Measurements from ENCODE around the gene KLF18.
"Not testable (repeated sequence)": the region's sequence is repeated elsewhere in the genome, so short reads cannot be mapped to it uniquely, and the experiment has no call there.

The KLF18 gene

GRCh38 chr1:44120398-44120949 is 21.0 kb downstream of the KLF18 start:
- Histone ChIP-seq H3K36me3 (ENCODE audit: control insufficient read depth in 1 of 2, insufficient read depth in 2 of 2, low read depth in 1 of 2, low read length in 2 of 2) (no peaks in the 10 kb centered on the region), H3K27ac (ENCODE audit: low read length, poor library complexity, severe bottlenecking) (no peak overlapping the region), H3K9me3 (ENCODE audit: control insufficient read depth, low read length) (no peaks in the 10 kb centered on the region), H3K4ac (ENCODE audit: low read depth in 1 of 2, low read length in 2 of 2) (no peak overlapping the region), H2BK12ac (ENCODE audit: low read length in 2 of 2) (no peak overlapping the region), H3K4me3 (ENCODE audit: insufficient read depth in 1 of 2, low read depth in 1 of 2, low read length in 2 of 2) (no peak overlapping the region), H3K18ac (ENCODE audit: low read depth in 1 of 2, low read length in 2 of 2) (no peak overlapping the region), H3K9ac (ENCODE audit: low read length) (no peak overlapping the region), H4K8ac (ENCODE audit: low read length) (no peak overlapping the region), H3K79me1 (replicated peaks; ENCODE audit: low read length, poor library complexity, severe bottlenecking) (no peaks in the 10 kb centered on the region), H2BK120ac (ENCODE audit: low read depth, low read length) (no peak overlapping the region), H3K27me3 (ENCODE audit: control insufficient read depth in 1 of 2, insufficient read depth in 1 of 2, low read length in 2 of 2) (peaks cover 3 to 8% of the 10 kb centered on the region in 2 experiments), H3K4me1 (ENCODE audit: control insufficient read depth, insufficient read depth, low read depth, low read length) (no peaks in the 10 kb centered on the region), H3K4me2 (ENCODE audit: low read length, poor library complexity, severe bottlenecking) (no peak overlapping the region), H2BK5ac (ENCODE audit: low read depth, low read length, poor library complexity, severe bottlenecking) (no peak overlapping the region), H2AK5ac (ENCODE audit: low read length, severe bottlenecking) (no peak overlapping the region), H4K91ac (ENCODE audit: low read length) (no peak overlapping the region), H2AFZ (ENCODE audit: low read depth, low read length) (no peak overlapping the region), H2BK15ac (ENCODE audit: low read depth, poor library complexity, severe bottlenecking) (no peak overlapping the region), H3K23ac (ENCODE audit: low read length in 2 of 2) (no peak overlapping the region), H3K14ac (ENCODE audit: low read length in 2 of 2) (no peak overlapping the region)
- 75% methylated on average over 3 of the region's 5 CpGs for WGBS
- no peak for DNase-seq

- H3K27ac ChIP-seq (ENCODE audit: low read length, poor library complexity, severe bottlenecking): no peak overlapping the region
- no peaks in the 10 kb centered on the region for H3K36me3 ChIP-seq (ENCODE audit: control insufficient read depth in 1 of 2, insufficient read depth in 2 of 2, low read depth in 1 of 2, low read length in 2 of 2)
- no peak overlapping the region for H3K23ac ChIP-seq (ENCODE audit: low read length in 2 of 2)
- no peak overlapping the region for H2BK12ac ChIP-seq (ENCODE audit: low read length in 2 of 2)
- peaks cover 3 to 8% of the 10 kb centered on the region in 2 experiments for H3K27me3 ChIP-seq (ENCODE audit: control insufficient read depth in 1 of 2, insufficient read depth in 1 of 2, low read length in 2 of 2)
- H3K9me3 ChIP-seq (ENCODE audit: control insufficient read depth, low read length): no peaks in the 10 kb centered on the region
- no peak overlapping the region for H4K91ac ChIP-seq (ENCODE audit: low read length)
- H2BK15ac ChIP-seq (ENCODE audit: low read depth, poor library complexity, severe bottlenecking): no peak overlapping the region
- H4K8ac ChIP-seq (ENCODE audit: low read length): no peak overlapping the region
- no peak overlapping the region for H3K14ac ChIP-seq (ENCODE audit: low read length in 2 of 2)
- no peak overlapping the region for H3K18ac ChIP-seq (ENCODE audit: low read depth in 1 of 2, low read length in 2 of 2)
- H3K4me1 ChIP-seq (ENCODE audit: control insufficient read depth, insufficient read depth, low read depth, low read length): no peaks in the 10 kb centered on the region
- no peak overlapping the region for H3K4me2 ChIP-seq (ENCODE audit: low read length, poor library complexity, severe bottlenecking)
- no peak overlapping the region for H3K4me3 ChIP-seq (ENCODE audit: insufficient read depth in 1 of 2, low read depth in 1 of 2, low read length in 2 of 2)
- no peak overlapping the region for H2BK5ac ChIP-seq (ENCODE audit: low read depth, low read length, poor library complexity, severe bottlenecking)
- WGBS: 76% methylated on average over 6 of the region's 6 CpGs
- no peak overlapping the region for H3K9ac ChIP-seq (ENCODE audit: low read length)
- H3K4ac ChIP-seq (ENCODE audit: low read depth in 1 of 2, low read length in 2 of 2): no peak overlapping the region
- no peak for DNase-seq
- no peak overlapping the region for H2AK5ac ChIP-seq (ENCODE audit: low read length, severe bottlenecking)
- H2AFZ ChIP-seq (ENCODE audit: low read depth, low read length): no peak overlapping the region
- H2BK120ac ChIP-seq (ENCODE audit: low read depth, low read length): no peak overlapping the region
- H3K79me1 ChIP-seq (replicated peaks; ENCODE audit: low read length, poor library complexity, severe bottlenecking): no peaks in the 10 kb centered on the region
These were observed 21.9 kb downstream of the KLF18 start for GRCh38 chr1:44119525-44119924.

- 95% methylated on average over 23 of the region's 25 CpGs for WGBS
- Histone ChIP-seq H3K4me2 (ENCODE audit: low read length, poor library complexity, severe bottlenecking) (no peak within 1 kb of the TSS), H2BK12ac (ENCODE audit: low read length in 2 of 2) (no peak within 1 kb of the TSS), H2BK15ac (ENCODE audit: low read depth, poor library complexity, severe bottlenecking) (no peak within 1 kb of the TSS), H4K91ac (ENCODE audit: low read length) (no peak within 1 kb of the TSS), H2BK120ac (ENCODE audit: low read depth, low read length) (no peak within 1 kb of the TSS), H3K4ac (ENCODE audit: low read depth in 1 of 2, low read length in 2 of 2) (no peak within 1 kb of the TSS), H3K18ac (ENCODE audit: low read depth in 1 of 2, low read length in 2 of 2) (no peak within 1 kb of the TSS), H2BK5ac (ENCODE audit: low read depth, low read length, poor library complexity, severe bottlenecking) (no peak within 1 kb of the TSS), H2AFZ (ENCODE audit: low read depth, low read length) (no peak within 1 kb of the TSS), H2AK5ac (ENCODE audit: low read length, severe bottlenecking) (no peak within 1 kb of the TSS), H3K79me1 (replicated peaks; ENCODE audit: low read length, poor library complexity, severe bottlenecking) (no peaks in the 10 kb centered on the region), H3K27me3 (ENCODE audit: control insufficient read depth in 1 of 2, insufficient read depth in 1 of 2, low read length in 2 of 2) (peaks cover 3 to 8% of the 10 kb centered on the region in 2 experiments), H3K36me3 (ENCODE audit: control insufficient read depth in 1 of 2, insufficient read depth in 2 of 2, low read depth in 1 of 2, low read length in 2 of 2) (no peaks in the 10 kb centered on the region), H3K14ac (ENCODE audit: low read length in 2 of 2) (no peak within 1 kb of the TSS), H3K9me3 (ENCODE audit: control insufficient read depth, low read length) (no peaks in the 10 kb centered on the region), H3K9ac (ENCODE audit: low read length) (no peak within 1 kb of the TSS), H4K8ac (ENCODE audit: low read length) (no peak within 1 kb of the TSS), H3K27ac (ENCODE audit: low read length, poor library complexity, severe bottlenecking) (no peak within 1 kb of the TSS), H3K4me1 (ENCODE audit: control insufficient read depth, insufficient read depth, low read depth, low read length) (no peaks in the 10 kb centered on the region), H3K23ac (ENCODE audit: low read length in 2 of 2) (no peak within 1 kb of the TSS), H3K4me3 (ENCODE audit: insufficient read depth in 1 of 2, low read depth in 1 of 2, low read length in 2 of 2) (no peak within 1 kb of the TSS)
- no peak for DNase-seq
These were observed 22.7 kb downstream of the KLF18 start, which contains the start of gene KLF17 for GRCh38 chr1:44118682-44119081. TSS of gene KLF17 (plus strand) at chr1:44118821. CDS start at chr1:44118908, 87 bp downstream.

GRCh38 chr1:44117272-44117671 is 24.2 kb downstream of the KLF18 start:
- not testable (repeated sequence) for H2BK5ac ChIP-seq (ENCODE audit: low read depth, low read length, poor library complexity, severe bottlenecking); H2AFZ ChIP-seq (ENCODE audit: low read depth, low read length); H3K9me3 ChIP-seq (ENCODE audit: control insufficient read depth, low read length); H3K4me2 ChIP-seq (ENCODE audit: low read length, poor library complexity, severe bottlenecking); H3K9ac ChIP-seq (ENCODE audit: low read length); H2BK120ac ChIP-seq (ENCODE audit: low read depth, low read length); H3K36me3 ChIP-seq (ENCODE audit: control insufficient read depth in 1 of 2, insufficient read depth in 2 of 2, low read depth in 1 of 2, low read length in 2 of 2); H3K18ac ChIP-seq (ENCODE audit: low read depth in 1 of 2, low read length in 2 of 2); H3K79me1 ChIP-seq (replicated peaks; ENCODE audit: low read length, poor library complexity, severe bottlenecking); H3K27ac ChIP-seq (ENCODE audit: low read length, poor library complexity, severe bottlenecking); H3K23ac ChIP-seq (ENCODE audit: low read length in 2 of 2); H3K14ac ChIP-seq (ENCODE audit: low read length in 2 of 2); H2BK12ac ChIP-seq (ENCODE audit: low read length in 2 of 2); DNase-seq; H2AK5ac ChIP-seq (ENCODE audit: low read length, severe bottlenecking); H3K4me1 ChIP-seq (ENCODE audit: control insufficient read depth, insufficient read depth, low read depth, low read length); H3K4ac ChIP-seq (ENCODE audit: low read depth in 1 of 2, low read length in 2 of 2); H4K8ac ChIP-seq (ENCODE audit: low read length); H3K4me3 ChIP-seq (ENCODE audit: insufficient read depth in 1 of 2, low read depth in 1 of 2, low read length in 2 of 2); H2BK15ac ChIP-seq (ENCODE audit: low read depth, poor library complexity, severe bottlenecking); H4K91ac ChIP-seq (ENCODE audit: low read length)
- WGBS: 91% methylated on average over 9 of the region's 10 CpGs
- H3K27me3 ChIP-seq (ENCODE audit: control insufficient read depth in 1 of 2, insufficient read depth in 1 of 2, low read length in 2 of 2): peaks cover 3 to 13% of the 10 kb centered on the region in 2 experiments
